NOMO-1 treated with DMSO at 0.1 percent for 48 hours (cell line): ENCODE measurements around the gene POLDIP2.
"Not testable (repeated sequence)": the region's sequence is repeated elsewhere in the genome, so short reads cannot be mapped to it uniquely, and the experiment has no call there.

Source experiments
- DNase-seq: peaks from one replicate; lab custom pipeline; 2025; ENCODE audit not compliant: unreplicated experiment; lab: John Stamatoyannopoulos, UW

POLDIP2 gene

DNA sequence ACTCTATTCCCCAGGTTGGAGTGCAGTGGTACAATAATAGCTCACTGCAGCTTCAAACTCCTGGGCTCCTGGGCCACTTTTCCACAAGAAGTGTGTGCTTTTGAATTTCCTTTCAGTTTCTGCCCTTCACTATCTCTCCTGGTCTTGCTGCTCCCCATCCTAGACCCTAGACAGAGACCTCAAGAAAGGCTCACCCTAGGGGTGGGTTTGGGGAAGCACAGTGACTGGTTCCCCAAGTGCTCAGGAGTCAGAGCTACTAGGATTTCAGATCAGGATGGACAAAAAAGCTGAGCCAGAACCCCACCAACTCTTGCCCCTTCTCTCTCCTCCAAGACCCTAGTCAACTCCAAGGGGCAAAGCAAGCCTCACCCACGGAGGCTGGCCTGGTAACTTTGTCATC lies 9.3 kb upstream of the POLDIP2 start:
- no peak for DNase-seq

DNA sequence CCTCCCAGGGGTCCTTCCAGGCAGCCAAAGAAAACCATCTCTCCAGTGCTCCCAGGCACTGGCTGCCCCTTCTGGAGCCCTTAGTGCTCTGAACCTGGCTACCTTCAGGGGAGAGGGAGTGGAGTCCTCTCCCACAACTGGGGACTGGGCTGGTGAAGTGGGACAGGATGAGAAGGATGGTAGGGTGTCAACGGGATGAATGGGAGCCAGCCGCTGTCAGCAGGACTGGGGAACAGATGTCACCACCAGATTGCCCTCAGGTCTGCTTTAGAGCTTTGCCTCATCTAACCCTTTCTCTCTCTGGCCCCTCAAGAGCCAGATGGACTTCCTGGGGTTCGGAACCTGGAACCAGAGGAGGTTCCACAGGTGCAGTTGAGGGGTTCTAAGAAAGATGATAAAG lies 8.2 kb upstream of the POLDIP2 start:
- DNase-seq: no peak

DNA sequence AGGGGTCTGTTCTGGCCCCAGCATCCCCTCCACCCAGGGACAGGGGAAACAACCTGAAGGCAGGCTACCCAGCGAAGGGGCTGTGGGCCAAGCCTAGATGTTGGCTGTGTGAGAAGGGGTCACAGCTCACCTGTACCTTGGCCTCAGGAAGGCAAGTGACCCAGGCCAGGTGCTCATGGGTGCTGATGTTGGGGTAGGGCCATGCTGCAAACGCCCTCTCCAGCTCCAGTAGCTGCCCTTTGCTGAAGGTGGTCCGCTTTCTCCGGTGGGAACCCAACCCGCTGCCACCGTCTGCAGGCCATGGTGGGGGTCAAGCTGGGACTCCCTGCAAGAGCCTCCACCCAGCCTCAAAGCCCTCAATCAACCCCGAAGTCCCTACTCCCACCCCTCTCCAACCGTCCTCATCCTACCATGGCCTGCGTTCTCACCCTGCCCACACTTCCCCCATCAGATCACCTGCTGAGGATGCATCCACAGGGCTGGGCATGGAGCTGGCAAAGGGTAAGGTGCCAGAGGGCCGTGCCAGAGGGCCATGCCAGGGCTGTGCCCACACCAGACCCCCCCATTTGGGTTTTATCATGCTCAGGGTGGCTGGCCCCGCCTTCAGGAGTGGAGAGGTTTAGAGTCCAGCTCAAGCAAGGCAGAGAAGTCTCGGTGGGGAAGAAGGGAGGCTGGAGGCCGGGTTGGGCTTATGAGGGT lies 7.5 kb upstream of the POLDIP2 start, which contains the start of gene SEBOX:
Gene SEBOX, minus strand, starts transcription at position 535 of the 699 bp plus-strand sequence. Its CDS starts 48 bp downstream, at position 487.
- no peak for DNase-seq

DNA sequence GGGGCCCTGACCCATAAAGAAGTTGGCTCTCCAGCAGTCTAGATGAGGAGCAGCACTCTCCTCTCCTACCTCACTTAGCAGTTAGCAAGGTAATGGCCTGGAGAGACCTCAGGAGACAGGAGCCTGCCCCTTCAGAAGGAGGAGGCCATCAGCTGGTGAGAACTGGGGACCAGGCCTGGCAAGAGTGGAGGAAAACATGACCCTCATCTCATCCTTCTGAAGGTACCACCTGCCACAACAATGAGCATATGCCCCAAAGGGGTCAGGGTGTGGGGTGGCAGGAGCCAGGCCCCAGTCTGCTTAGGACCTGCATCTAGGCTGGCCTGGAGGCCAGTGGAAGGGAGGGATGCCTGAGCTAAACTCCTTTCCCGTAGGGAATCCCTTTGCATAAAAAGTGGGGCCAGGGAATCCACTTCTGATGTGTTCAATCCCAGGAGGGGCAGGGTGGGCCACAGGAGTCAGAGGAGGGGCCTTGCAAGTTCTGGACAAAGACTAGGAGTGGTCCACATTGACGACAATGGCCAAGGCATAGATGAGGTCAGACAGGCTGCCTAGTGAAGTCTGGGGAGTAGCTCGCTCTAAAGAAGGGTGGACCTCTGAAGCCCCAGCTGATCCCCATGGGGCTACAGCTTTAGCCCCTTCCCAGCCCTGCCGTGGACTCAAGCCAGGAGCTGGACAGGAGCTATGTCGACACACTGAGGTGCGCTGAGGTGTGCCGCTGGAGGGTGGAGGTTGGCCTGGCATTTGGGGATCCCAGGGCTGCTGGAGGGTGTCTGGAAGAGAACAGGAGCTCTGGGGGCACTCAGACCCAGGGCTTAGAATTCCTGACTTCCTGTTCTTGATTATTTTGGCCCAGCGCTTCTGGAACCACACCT lies 6.7 kb upstream of the POLDIP2 start:
- no peak for DNase-seq

DNA sequence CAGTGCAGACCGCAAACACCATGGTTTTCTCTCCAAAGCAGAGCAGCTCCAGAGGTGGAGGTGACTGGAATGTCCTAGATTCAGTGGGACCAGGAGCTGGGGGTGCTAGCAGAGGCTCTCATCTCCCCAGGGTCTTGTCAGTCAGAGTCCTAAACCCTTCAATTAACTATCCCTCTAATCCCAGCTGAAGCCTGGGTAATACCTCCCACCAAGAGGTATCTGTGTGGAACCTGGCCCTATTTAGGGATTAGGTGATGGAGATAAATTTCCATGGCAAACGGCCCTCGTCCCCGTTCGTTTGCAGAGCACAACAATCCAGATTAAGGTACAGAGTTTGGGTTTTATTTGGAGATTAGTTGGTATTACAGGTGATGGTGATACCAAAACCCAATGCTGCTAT lies 5.9 kb upstream of the POLDIP2 start:
- DNase-seq: no peak

DNA sequence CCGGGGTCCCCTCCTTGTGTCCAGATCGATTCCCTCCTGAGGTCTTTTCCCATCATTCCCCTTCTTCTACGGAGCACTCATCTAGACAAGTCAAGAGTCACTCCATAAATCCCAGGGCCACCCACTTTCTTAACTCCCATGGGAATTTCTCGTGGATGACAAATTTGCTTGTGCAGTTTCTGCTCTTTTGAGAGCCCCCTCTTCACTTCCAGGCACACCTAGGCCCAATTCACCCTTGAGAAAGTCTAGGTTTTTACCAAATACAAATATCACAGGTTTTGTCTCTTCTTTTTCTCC lies 522 bp upstream of the POLDIP2 start:
- DNase-seq: no peak

DNA sequence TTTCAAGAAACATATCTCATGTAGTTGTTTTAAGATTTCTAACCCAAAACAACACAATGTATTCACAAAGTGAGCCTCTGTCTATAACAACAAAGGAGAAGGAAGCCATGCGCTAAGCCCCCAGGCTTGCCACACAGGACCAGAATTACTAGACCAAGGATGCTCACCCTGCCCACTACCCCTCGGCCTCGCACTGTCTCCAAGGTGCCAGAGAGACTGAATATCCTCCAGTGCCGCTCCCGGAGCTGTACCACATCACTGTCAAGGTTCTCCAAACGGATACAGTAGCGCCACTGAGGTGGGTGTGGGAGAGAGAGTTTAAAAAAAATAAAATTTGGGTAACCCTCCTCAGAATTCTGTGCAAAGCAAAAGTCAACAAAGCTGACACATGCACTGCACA lies 7.1 kb downstream of the POLDIP2 start:
- no peak for DNase-seq

DNA sequence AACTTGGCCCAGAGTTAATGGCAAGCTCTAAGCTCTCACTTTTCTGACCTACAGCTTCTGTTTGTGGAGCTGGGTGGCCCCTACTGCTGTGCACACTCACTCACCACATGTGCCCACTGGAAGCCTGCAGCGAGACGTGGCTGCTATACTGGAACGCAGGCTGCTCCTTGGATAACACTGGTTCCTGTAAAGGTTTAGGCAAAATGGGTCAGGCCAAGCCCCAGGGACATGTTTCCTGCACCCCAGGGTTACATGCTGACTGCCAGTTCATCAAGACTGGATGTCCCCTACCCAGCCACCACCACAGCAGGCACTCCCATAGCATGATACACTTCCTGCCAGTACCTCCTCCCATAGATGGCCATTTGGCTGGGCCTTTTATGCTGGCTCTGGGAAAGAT lies 8.3 kb downstream of the POLDIP2 start:
- no peak for DNase-seq

DNA sequence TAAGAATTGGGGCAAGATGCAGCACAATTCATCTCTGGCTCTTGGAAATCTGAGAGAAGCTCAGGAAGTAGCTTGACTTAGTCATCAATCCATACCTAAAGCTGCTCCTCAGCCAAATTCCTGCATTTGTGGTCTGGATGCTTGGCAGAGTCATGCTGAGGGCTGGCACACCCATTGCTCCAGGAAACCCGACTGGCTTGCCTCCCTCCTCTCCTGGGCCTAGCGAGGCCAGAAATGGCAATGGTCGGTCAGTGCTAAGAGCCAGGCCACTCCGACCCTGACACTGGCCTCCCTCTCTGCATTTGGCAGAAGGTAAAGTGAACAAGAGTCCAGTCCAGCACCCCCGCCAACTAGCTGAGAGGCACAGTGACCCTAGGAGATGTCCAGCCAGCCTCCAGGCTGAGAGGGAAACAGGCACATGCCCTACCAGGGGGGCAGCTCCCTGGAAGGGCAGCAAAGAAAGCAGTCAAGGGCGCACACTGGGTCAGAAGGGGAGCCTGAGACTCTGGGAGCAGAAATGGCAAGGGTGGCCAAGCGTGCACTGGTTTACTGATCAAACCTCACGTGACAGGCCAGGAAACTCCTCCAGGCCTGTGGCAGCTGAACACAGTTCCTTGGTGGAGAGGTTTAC lies 10.0 kb downstream of the POLDIP2 start:
- no peak for DNase-seq

DNA sequence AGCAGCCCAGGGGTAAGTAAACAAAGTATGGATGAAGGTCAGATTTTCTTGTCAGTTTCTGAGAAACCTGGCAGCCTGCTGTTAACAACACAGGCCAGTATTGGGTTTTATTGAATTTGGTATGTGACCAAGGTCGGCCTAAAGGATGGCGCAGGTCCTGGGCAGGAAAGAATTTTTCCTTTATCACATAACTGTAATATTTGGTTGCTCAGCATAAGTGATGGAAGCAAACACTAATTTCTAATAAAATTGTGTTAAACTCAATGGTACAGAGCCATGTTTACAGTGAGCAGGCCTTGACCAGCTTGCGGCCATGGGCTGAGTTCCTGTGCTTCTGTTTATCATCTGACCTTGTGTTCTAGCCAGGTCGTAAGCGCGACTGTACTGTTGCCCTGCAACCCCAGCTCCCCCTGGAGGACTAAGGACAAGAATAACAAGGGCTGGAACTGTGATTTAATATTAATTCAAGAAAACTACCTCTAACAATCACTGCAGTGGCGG lies 10.5 kb downstream of the POLDIP2 start:
- DNase-seq: no peak

DNA sequence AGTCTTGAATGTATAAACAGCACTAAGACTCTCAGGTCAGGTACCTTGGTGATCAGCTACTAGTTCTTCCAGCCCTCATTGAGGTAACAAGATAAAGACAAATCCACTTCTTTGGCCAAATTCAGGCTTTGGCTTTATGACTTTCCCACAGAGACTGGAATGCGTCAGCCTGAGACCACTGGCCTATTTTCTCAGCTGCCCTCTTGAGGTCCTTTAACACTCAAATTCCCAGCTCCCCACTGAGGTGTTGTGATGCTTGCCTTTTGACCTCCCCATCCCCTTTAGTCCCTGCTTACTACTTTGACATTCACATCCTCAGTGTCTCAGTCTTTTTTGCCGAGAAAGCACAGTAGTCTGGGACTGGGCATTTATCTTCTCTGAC lies 11.1 kb downstream of the POLDIP2 start:
- no peak for DNase-seq

DNA sequence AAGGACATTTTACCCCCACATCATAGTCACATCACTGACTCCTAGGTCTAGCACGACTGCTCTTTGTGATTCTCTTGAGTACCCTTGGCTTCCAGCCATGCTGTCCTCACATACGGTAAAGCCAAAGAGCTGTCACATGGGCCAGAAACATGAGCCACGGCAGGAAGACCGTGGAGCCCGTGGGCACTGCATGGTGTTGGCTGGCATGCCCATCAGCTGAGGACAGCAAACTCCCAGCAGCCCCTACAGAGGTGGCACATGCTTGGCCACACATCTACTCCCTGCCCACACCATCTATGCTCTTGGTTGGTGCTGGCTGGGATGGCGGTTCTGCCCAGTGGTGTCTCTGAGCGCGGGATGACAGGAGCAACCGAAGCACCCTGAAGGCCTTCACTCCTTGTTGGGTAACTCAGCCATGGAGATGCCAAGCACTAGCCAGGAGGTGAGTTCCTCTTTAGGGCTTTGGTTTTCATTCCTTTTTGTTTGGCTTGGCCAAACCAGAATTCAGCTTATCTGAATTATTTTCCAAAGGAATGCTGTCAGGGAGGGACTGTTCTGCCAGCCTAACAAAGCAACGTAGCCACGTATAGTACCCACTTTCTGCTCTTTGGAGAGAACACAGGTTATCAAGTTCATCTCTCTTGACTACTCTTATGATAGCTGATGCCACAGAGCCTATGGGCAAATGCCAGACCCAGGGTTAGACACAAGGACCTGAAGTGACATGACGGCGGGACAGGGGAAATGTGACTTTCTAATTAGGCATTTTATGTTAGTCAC lies 11.7 kb downstream of the POLDIP2 start:
- no peak for DNase-seq

DNA sequence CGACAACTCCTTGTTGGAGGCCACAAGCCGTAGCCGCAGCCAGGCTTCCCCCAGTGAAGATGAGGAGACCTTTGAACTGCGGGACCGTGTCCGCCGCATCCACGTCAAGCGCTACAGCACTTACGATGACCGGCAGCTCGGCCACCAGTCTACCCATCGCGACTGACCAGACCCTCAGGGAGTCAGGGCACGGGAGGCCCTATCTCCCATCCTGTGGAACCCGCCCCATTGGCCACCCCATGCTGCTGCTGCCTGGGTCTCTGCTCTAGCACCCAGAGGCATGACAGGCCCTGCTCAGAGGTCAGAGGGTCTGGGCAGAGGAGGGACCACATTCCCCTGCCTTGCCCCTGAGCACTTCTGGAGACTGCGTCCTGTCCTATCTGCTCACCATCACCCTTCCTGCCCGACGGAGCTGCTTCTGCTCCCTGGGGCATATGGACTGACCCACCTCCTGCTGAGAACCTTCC lies 12.9 kb downstream of the POLDIP2 start:
- DNase-seq: no peak

DNA sequence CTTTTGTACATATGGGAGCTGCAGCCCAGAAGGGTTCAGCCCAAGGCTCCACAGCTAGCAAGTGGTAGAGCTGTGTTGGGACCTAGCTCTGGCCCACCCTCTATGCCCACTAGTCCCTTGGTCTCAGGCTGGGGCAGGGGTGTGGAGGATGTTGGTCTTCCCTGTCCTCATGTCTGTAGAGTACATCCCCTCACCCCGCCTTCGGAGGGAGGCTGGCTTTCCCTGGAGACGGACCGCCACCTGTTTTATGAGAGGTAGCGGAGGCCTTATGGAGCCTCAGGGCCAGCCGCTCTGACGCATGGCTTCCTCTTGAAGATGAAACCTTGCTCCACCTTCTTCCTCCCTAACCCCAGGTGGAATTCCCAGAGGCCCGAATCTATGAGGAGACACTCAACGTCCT lies 13.3 kb downstream of the POLDIP2 start:
- DNase-seq: no peak

DNA sequence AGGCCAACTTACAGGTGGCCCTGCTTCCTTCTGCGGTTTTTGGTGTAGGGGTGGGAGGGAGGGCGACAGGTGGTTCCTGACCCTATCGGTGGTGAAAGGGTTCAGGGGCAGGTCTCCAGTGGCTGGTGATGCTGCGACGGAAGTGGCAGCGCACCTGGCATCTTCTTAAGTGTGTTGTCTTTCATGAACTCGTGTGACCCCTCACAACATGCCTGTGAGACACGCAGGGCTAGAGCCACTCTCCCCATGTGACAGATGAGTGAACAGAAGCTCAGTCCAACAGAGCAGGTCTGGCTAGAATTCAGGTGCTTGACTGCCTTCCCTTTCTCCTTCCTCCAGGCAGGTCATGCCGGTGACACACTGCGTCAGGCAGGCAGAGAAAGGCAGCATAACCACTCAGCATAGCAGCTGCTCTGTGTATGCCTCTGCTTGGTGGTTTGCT lies 13.8 kb downstream of the POLDIP2 start:
- no peak for DNase-seq

DNA sequence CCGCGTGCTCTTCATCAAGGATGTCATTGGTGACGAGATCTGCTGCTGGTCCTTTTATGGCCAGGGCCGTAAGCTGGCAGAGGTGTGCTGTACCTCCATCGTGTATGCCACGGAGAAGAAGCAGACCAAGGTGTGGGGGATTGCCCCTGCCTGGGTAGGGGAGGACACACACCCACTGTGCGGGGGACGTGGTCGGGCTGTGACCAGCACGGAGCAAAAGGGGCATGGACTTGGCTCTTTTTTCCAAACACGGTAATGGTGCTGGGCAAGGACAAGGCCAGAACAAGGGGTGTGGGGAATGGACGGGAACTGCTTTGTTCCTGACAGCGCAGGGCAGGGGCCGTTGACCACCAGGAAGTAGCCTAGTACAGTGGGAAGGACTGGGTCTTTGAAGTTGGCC lies 15.0 kb downstream of the POLDIP2 start:
- no peak for DNase-seq

DNA sequence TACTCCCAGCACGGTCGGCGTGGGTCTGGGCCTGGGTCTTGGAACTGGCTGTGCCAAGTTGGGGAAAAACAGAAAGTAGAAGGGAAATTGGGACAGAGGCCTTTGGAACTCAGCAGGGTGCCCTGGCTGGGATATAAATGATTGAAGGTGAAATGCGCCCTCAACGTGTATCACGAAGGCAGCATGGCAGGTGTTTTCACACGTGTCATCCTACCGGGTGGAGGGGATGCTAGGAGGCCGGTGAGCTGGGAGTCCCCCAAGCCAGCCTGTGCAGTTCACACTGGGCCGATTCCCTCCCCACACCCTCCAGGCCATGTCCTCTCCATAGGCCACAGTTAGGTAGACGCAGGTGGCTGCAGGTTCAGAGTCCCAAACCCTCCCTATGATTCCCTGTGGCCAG lies 15.8 kb downstream of the POLDIP2 start:
- no peak for DNase-seq

DNA sequence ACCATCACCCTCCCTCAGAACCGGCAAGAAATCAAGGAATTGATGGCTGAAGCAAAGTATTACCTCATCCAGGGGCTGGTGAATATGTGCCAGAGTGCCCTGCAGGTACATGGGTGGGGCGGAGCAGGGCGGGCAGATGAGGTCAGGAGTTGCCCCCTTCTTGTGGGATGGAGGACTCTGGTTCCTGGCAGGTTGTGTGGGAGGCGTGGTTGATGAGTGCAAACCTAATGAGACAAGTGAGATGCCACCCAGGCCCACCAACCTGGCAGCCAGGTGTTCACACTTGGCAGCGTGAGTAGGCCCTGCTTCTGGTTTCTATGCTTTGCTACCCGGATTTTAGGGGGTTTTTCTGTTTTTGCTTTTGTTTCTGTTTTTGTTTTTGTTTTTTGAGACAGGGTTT lies 17.0 kb downstream of the POLDIP2 start:
- DNase-seq: no peak

DNA sequence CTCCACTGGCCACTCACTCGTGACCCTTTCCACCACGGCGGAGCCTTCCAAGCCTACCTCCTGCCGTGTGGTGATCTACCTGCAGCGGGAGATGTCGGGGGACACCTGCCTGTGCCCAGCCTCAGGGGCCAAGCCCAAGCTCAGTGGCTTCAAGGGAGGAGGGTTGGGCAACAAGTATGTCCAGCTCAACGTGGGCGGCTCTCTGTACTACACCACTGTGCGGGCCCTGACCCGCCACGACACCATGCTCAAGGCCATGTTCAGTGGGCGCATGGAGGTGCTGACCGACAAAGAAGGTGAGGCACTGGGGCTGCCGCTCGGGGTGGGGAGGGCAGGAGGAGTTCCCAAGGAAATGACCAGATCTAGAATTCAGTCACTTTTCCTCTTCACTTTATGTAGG lies 17.9 kb downstream of the POLDIP2 start:
- no peak for DNase-seq

DNA sequence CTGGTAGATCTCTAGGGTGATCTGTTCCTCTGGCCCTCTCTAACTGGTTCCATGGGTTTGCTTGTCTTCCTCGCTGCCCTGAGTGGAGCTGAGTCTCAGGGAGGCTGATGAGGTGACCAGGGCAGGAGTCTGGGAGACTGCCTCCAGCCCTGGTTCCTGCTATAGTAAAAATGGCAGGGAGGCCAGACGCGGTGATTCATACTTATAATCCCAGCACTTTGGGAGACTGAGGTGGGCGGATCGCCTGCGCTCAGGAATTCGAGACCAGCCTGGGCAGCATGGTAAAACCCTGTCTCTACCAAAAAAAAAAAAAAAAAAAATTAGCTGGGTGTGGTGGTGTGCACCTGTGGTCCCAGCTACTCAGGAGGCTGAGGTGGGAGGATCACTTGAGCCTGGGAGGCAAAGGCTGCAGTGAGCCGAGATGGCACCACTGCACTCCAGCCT lies 18.5 kb downstream of the POLDIP2 start:
- DNase-seq: not testable (repeated sequence)
